Hypothalamus (tissue), 51 donors: ENCODE data around the gene DAPK1.
"Not testable (repeated sequence)": the region's sequence is repeated elsewhere in the genome, so short reads cannot be mapped to it uniquely, and the experiment has no call there.

Experiments used
- DNase-seq, 51 donors: peaks; one replicate each; lab custom pipeline; 2025; lab: John Stamatoyannopoulos, UW

DAPK1 gene

GRCh38 chr9:87718852-87719612 is 221.4 kb downstream of the DAPK1 start:
- no peak for DNase-seq

GRCh38 chr9:87720173-87720572 is 222.5 kb downstream of the DAPK1 start:
- no peak for DNase-seq

DNA sequence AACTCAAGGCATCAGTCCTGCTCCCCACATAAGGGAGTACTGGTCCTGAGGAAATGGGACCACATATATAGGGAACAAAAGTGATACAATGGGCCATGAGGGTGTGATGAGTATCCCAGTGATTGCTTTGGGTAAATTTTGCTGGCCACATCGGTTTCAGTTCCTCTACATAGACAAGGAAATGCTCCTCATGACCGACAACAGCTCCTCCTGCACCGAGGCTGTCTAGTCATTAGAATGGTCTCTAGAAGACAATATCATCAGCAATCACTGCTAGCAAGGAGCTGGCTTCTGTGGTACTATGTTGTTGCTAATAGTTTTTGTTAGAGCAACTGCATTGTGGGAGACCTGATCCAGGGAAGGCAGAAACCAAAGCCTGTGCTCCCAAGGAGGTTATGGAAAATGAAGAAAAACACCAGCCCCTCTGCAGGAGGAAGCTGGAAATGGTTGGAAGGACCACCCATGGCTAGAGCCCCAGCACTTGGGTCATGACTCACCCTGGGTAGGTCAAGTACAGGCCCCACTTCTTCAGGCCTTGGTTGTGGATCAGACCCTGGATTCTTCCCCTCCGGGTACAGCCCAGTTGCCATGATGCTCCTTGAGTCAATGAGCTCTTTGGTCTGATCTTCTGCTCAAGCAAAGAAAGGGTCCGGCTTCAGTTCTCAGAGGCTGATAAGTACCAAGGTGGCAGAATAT is 224.9 kb downstream of the DAPK1 start:
- peak in 5 of 51 donors; percentile 10 to 35 (median 17) for DNase-seq

- DNase-seq: peak in 16 of 51 donors; percentile 43 to 88 (median 54)
These were observed 227.8 kb downstream of the DAPK1 start for GRCh38 chr9:87725356-87725899.

DNA sequence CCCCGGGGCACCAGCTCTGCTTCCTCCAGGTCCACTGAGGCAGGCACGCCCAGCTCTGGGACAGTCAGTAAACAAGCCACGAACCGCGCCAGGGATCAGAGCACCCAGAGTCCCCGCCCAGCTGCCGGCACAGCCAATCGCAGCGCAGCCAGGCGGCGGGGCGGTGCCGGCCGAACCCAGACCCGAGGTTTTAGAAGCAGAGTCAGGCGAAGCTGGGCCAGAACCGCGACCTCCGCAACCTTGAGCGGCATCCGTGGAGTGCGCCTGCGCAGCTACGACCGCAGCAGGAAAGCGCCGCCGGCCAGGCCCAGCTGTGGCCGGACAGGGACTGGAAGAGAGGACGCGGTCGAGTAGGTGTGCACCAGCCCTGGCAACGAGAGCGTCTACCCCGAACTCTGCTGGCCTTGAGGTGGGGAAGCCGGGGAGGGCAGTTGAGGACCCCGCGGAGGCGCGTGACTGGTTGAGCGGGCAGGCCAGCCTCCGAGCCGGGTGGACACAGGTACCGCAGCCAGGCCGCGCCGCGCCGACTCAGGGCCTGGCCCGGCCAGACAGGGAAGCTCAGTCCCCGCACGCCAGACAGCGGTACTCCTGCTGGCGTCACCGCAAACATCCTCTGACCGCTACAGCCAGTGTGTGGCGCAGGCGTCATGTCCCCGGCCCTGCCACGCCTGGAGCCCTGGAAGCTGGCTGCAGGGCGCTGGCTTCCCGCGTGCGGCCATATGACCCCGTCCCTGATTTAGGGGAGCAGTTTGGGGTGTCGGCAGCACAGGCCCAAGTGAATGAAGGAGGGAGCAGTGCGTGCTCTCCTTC is 228.4 kb downstream of the DAPK1 start, which contains the start of gene CTSL:
Gene CTSL, plus strand, starts transcription at position 220 of the 810 bp plus-strand sequence. CDS start 1,485 bp downstream, outside the sequence.
- DNase-seq: peak; percentile 43 to 96 (median 91)

- DNase-seq: no peak
These were observed 231.6 kb downstream of the DAPK1 start for GRCh38 chr9:87729246-87729645.

DNA sequence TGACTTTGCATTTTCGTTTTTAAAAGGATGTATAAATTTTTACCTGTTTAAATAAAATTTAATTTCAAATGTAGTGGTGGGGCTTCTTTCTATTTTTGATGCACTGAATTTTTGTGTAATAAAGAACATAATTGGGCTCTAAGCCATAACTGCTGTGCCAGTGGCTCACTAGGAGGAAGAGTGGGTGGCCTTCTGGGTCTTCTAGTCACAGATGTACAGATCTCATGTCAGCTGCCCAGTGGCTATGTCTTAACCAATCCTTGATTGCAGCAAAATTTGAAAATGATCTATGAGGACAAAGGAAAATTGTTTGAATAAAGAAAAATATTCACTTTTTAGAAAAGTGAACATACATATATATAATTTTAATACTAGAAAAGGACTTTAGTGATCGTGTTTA is 233.7 kb downstream of the DAPK1 start:
- DNase-seq: no peak

DNA sequence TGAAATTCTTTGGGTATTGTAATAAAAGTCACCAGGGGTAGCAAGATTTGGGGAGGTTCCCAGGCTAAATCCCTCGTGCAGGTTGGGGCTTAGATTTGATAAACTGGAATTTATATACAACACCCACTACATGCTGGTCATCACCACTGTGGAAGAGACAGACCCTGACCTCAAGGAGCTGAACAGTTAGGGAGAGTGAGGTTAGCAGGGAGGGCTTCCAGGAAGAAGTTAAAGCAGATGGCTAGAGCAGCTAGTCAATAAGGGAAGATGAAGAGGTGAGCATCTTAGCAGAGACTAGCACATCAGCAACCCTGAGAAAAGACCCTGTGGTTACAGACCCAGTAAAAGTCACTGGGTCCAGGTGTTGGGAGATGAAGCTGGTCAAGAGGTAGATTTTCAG is 234.7 kb downstream of the DAPK1 start:
- DNase-seq: no peak

GRCh38 chr9:87732756-87733155 is 235.1 kb downstream of the DAPK1 start:
- no peak for DNase-seq

DNA sequence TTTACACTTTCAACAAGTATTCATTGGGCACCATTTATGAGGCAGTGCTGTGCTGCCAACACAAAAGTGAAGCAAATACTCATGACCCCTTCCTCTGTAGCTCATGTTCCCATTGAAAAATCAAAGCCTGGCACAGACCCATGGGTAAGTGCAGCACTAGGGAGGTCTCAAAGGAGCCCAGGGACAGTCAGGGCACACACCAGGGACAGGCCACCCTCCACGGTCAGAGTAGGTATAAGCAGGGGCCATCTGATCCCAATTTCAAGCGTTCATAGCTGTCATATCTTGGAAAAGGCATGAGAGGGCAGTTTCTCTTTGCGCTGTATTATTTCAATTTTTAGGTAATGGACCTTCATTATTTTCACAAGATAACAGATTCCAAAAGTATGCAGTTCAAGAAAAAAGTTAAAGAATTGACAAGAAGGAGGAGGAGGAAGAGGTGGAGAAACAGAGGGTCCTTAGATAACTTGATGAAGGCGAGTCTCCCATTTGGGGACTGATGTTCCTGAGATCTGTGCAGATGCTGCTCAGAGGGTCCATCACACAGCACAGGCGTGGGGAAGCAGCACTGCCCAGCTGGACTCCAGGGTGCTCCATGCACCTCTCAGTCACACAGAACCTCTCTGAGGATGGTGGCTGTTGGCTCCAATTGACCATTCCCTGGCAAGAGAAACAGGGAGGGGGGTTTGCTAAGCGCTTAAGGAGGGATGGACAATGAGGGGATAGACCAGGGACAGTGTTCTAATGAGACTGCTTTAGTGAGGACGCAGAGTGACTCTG is 235.8 kb downstream of the DAPK1 start:
- DNase-seq: no peak

GRCh38 chr9:87734106-87734505 is 236.4 kb downstream of the DAPK1 start:
- DNase-seq: no peak

- DNase-seq: no peak
These were observed 241.9 kb downstream of the DAPK1 start for GRCh38 chr9:87739546-87739945.

GRCh38 chr9:87740209-87740608 is 242.5 kb downstream of the DAPK1 start:
- DNase-seq: no peak

DNA sequence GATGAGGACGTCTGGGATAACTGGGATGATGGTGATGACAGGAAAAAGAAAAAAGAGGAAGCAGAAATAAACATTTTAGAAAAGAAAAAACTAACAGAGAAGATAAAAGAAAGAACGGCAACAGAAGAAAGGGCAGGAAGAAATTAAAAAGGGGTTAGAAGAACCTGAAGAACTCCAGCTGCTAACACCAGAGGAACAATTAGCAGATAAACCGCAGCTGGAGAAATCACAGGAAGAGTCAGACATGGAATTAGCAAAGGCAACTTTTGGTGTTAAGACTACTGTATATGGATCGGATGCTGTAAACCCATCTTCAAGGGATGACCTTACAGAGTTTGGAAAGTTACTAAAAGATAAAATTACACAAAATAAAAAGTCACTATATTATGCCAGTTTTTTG is 243.7 kb downstream of the DAPK1 start:
- no peak for DNase-seq

DNA sequence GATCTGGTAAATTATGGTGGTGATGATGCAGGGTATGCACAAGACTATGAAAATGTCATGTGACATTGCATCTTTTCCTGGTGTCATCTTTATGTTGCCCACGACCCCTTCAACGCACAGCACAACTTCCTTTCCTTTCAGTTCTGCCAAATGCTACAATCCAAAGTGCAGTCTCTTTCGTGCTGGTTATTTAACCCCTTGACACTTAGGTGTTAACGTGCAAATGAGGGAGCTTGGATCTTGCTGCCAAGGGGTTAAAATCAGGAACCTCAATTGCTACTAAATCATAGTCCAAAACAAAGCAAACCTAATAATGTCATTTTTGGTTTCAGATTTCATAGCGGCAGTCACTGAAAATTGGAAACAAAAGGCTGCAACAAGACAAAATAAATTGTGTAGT is 244.2 kb downstream of the DAPK1 start:
- no peak for DNase-seq

DNA sequence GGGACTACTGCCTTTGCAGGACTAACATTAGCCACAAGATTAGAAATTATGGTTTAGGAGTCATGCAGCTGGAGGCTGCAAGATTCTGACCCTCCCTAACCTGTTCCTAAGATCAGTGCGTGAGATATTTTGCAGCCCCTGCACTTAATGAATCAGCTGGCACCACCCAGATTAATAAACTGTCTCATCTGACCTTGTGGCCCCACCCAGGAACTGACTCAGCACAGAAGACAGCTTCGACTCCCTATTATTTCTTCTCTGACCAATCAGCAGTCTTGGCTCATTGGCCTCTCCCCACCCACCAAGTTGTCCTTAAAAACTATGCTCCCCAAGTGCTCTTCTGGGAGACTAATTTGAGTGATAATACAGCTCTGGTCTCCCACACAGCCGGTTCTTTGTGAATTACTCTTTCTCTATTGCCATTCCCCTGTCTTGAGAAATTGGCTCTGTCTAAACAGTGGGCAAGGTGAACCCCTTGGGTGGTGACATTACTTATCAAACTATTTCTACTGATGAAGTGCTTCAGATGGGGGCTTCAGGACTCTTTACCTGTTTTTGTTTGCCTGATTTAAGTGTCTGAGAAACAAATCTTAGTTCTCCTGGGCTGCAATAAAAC is 245.3 kb downstream of the DAPK1 start:
- DNase-seq: no peak

- not testable (repeated sequence) for DNase-seq
These were observed 246.6 kb downstream of the DAPK1 start for GRCh38 chr9:87744247-87744646.

DNA sequence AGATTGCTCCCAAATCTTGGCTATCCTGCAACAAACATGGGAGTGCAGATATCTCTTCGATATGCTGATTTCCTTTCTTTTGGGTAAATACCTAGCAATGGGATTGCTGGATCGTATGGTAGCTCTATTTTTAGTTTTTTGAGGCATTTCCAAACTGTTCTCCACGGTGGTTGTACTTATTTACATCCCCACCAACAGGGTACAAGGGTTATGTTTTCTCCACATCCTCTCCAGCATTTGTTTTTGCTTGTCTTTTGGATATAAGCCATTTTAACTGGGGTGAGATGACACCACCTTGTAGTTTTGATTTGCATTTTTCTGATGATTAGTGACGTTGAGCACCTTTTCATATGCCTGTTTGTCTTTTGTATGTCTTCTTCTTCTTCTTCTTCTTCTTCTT is 248.5 kb downstream of the DAPK1 start:
- DNase-seq: no peak

DNA sequence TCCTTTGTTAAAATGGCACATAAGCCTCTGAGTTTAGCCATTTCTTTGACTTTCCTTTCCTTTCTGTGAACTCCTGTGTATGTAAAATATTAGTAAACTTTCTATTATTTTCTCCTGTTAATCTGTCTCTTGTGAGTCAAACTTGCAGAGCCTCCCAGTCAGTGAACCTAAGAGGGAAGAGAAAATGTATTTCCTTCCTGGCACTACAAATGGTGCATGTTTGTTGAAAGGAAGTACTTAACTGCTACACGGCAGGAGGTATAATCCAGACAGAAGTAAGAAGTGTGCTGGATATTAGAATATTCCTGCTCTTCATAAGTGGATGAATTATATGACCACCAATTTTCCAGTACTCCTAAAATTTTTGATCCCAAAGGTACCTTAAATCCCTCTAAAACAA is 251.2 kb downstream of the DAPK1 start:
- no peak for DNase-seq
